Hepatocyte (in vitro differentiated cells): ENCODE measurements around the gene TRIM3.

Source experiments
- CTCF ChIP-seq: fragments of 200-600 bp; sonication (generic); IDR thresholded peaks from 2 replicates; pipeline ENCODE4 v1.5.1; 2016; ENCODE audit warnings: antibody characterized with exemption, mild to moderate bottlenecking; ENCODE audit not compliant: poor library complexity
- EZH2 ChIP-seq: fragments of 200-600 bp; sonication (generic); IDR thresholded peaks from 2 replicates; pipeline ENCODE4 v1.6.1; 2016; ENCODE audit warnings: antibody characterized with exemption, mild to moderate bottlenecking, borderline replicate concordance

- no peak for TF ChIP-seq EZH2
- no peak for TF ChIP-seq CTCF
Observed at GRCh38 chr11:6411594-6412031, 62.1 kb downstream of the TRIM3 start.
